ENCODE results near the gene IRF8. TPM values are rescaled to one million over a fixed set of nuclear protein-coding genes. Genes with fewer than 3 reads are reported as not detected.

IRF8 gene
- polyA plus RNA-seq, 1 experiment = not detected

GRCh38 chr16:85914423-85914794 lies 15.4 kb downstream of the IRF8 start:
- no peak for DNase-seq (ENCODE audit: low read depth)
- Histone ChIP-seq H3K4me3 (ENCODE audit: low read depth, low read length) (no peak overlapping the region), H3K27me3 (ENCODE audit: control insufficient read depth, insufficient read depth, low read length) (peaks cover 18% of the 10 kb centered on the region), H3K36me3 (ENCODE audit: control insufficient read depth, insufficient read depth, low read length) (no peaks in the 10 kb centered on the region)
- no peak for TF ChIP-seq CTCF (IDR thresholded peaks at IDR 0.05; ENCODE audit: insufficient read depth, low read depth, low read length)
- ChIA-PET CTCF (interaction anchor here (0.9 kb wide), 1 partner anchor 15 kb away, joined by 3 read pairs; no protein-coding TSS in a partner anchor), POLR2A (no interaction called here)

GRCh38 chr16:85915125-85915845 lies 16.3 kb downstream of the IRF8 start:
- no peaks in the 10 kb centered on the region for H3K36me3 ChIP-seq (ENCODE audit: control insufficient read depth, insufficient read depth, low read length)
- H3K4me3 ChIP-seq (ENCODE audit: low read depth, low read length) = no peak overlapping the region
- CTCF ChIA-PET = interaction anchor here (0.7 to 1.7 kb wide), 2 partner anchors 8 to 16 kb away, joined by 3 to 4 read pairs; no protein-coding TSS in a partner anchor
- no peak for TF ChIP-seq CTCF (IDR thresholded peaks at IDR 0.05; ENCODE audit: insufficient read depth, low read depth, low read length)
- H3K27me3 ChIP-seq (ENCODE audit: control insufficient read depth, insufficient read depth, low read length) = peaks cover 14% of the 10 kb centered on the region
- POLR2A ChIA-PET = no interaction called here
- no peak for DNase-seq (ENCODE audit: low read depth)

GRCh38 chr16:85916141-85916890 lies 17.4 kb downstream of the IRF8 start:
- CTCF ChIA-PET = interaction anchor here (1.7 kb wide), 1 partner anchor 9 kb away, joined by 4 read pairs; no protein-coding TSS in a partner anchor

GRCh38 chr16:85917012-85917411 lies 18.1 kb downstream of the IRF8 start:
- DNase-seq (ENCODE audit: low read depth) = no peak

More at GRCh38 chr16:85916141-85916890, 17.4 kb downstream of the IRF8 start:
- H3K36me3 ChIP-seq (ENCODE audit: control insufficient read depth, insufficient read depth, low read length) = no peaks in the 10 kb centered on the region
- TF ChIP-seq CTCF (IDR thresholded peaks at IDR 0.05; ENCODE audit: insufficient read depth, low read depth, low read length) = no peak
- POLR2A ChIA-PET = no interaction called here
- DNase-seq (ENCODE audit: low read depth) = no peak
- no peak overlapping the region for H3K4me3 ChIP-seq (ENCODE audit: low read depth, low read length)
- peaks cover 9% of the 10 kb centered on the region for H3K27me3 ChIP-seq (ENCODE audit: control insufficient read depth, insufficient read depth, low read length)

More at GRCh38 chr16:85917012-85917411, 18.1 kb downstream of the IRF8 start:
- no peak overlapping the region for H3K4me3 ChIP-seq (ENCODE audit: low read depth, low read length)
- ChIA-PET POLR2A (no interaction called here), CTCF (interaction anchor here (1.0 to 1.7 kb wide), 2 partner anchors 10 to 14 kb away, joined by 3 to 4 read pairs; no protein-coding TSS in a partner anchor)
- no peak for TF ChIP-seq CTCF (IDR thresholded peaks at IDR 0.05; ENCODE audit: insufficient read depth, low read depth, low read length)
- no peaks in the 10 kb centered on the region for H3K36me3 ChIP-seq (ENCODE audit: control insufficient read depth, insufficient read depth, low read length)
- H3K27me3 ChIP-seq (ENCODE audit: control insufficient read depth, insufficient read depth, low read length) = peaks cover 5% of the 10 kb centered on the region
